Smooth muscle cell (in vitro differentiated cells): ENCODE data around the gene LRRC58. TPM values are rescaled to one million over a fixed set of nuclear protein-coding genes. Genes with fewer than 3 reads are reported as not detected.
"Not testable (repeated sequence)": the region's sequence is repeated elsewhere in the genome, so short reads cannot be mapped to it uniquely, and the experiment has no call there.

Experiments used
- DNase-seq: peaks from one replicate; lab custom pipeline; 2025; ENCODE audit not compliant: unreplicated experiment; lab: John Stamatoyannopoulos, UW
- H2AFZ ChIP-seq: fragments of 200-600 bp; sonication (generic); 2 replicates; pipeline ENCODE4 v1.6.0; 2016; ENCODE audit warnings: antibody characterized with exemption, low read depth, mild to moderate bottlenecking
- H3F3A ChIP-seq: fragments of 200-600 bp; sonication (generic); 2 replicates; pipeline ENCODE4 v1.6.0; 2017; ENCODE audit warnings: antibody characterized with exemption, low read depth
- H3K27ac ChIP-seq: fragments of 200-600 bp; sonication (generic); 2 replicates; pipeline ENCODE4 v1.5.1; 2016; ENCODE audit warnings: low read depth, mild to moderate bottlenecking
- H3K27me3 ChIP-seq: fragments of 200-600 bp; sonication (generic); 2 replicates; pipeline ENCODE4 v1.6.1; 2016; ENCODE audit warnings: low read depth, mild to moderate bottlenecking
- H3K36me3 ChIP-seq: fragments of 200-600 bp; sonication (generic); 2 replicates; pipeline ENCODE4 v1.5.1; 2016; ENCODE audit warnings: low read depth
- H3K4me1 ChIP-seq: fragments of 200-600 bp; sonication (generic); 2 replicates; pipeline ENCODE4 v1.5.1; 2016; ENCODE audit warnings: low read depth
- H3K4me2 ChIP-seq: fragments of 200-600 bp; sonication (generic); 2 replicates; pipeline ENCODE4 v1.6.0; 2016; ENCODE audit warnings: mild to moderate bottlenecking
- H3K4me3 ChIP-seq: fragments of 200-600 bp; sonication (generic); 2 replicates; pipeline ENCODE4 v1.5.1; 2016; ENCODE audit warnings: mild to moderate bottlenecking
- H3K79me2 ChIP-seq: fragments of 200-600 bp; sonication (generic); 2 replicates; pipeline ENCODE4 v1.6.0; 2016; ENCODE audit warnings: low read depth, mild to moderate bottlenecking
- H3K9ac ChIP-seq: fragments of 200-600 bp; sonication (generic); 2 replicates; pipeline ENCODE4 v1.6.0; 2016; ENCODE audit warnings: low read depth
- H3K9me3 ChIP-seq: fragments of 200-600 bp; sonication (generic); replicated peaks from 2 replicates; pipeline ENCODE4 v1.5.1; 2016; ENCODE audit warnings: low read depth
- H4K20me1 ChIP-seq: fragments of 200-600 bp; sonication (generic); 2 replicates; pipeline ENCODE4 v1.6.0; 2016; ENCODE audit warnings: low read depth
- CTCF ChIP-seq: fragments of 200-600 bp; sonication (generic); IDR thresholded peaks from 2 replicates; pipeline ENCODE4 v1.5.1; 2017; ENCODE audit warnings: borderline replicate concordance, mild to moderate bottlenecking, antibody characterized with exemption; ENCODE audit not compliant: insufficient read depth, poor library complexity, severe bottlenecking
- WGBS: methylation state at CpG from one replicate; pipeline ENCODE4 v1.1.7; 2016; ENCODE audit warnings: low lambda C conversion rate; 5-methylcytosine and 5-hydroxymethylcytosine counted together
- polyA plus RNA-seq: library from polyadenylated mRNA; unstranded; fragments of >200 nt; fragmentation: Nextera tagmentation; extraction: Ambion mirVana; gene quantifications from 2 replicates; pipeline ENCODE4 v1.2.1, GENCODE V29; 2016
- total RNA-seq: library from RNA; depleted of rRNA; stranded (reverse); fragments of >200 nt; gene quantifications from 2 replicates; pipeline ENCODE4 v1.2.3, GENCODE V29; 2014

Gene LRRC58
- total and polyA plus RNA-seq, 2 experiments from 2014 or later = 6.4 to 20.4 TPM

GRCh38 chr3:120393243-120393642, 44.1 kb upstream of the LRRC58 start:
- Histone ChIP-seq H3K79me2 (no peaks in the 10 kb centered on the region), H3K27ac (no peak overlapping the region), H3K4me3 (no peak overlapping the region), H3K9me3 (no peaks in the 10 kb centered on the region), H4K20me1 (peaks cover 5% of the 10 kb centered on the region), H3K4me2 (no peak overlapping the region), H3K9ac (no peak overlapping the region), H3K36me3 (peaks cover 21% of the 10 kb centered on the region), H3F3A (peaks cover 18% of the 10 kb centered on the region), H2AFZ (no peak overlapping the region), H3K27me3 (no peaks in the 10 kb centered on the region), H3K4me1 (no peaks in the 10 kb centered on the region)
- 80% methylated on average over 4 of the region's 4 CpGs for WGBS
- DNase-seq = no peak
- no peak for TF ChIP-seq CTCF

- H3F3A ChIP-seq = no peaks in the 10 kb centered on the region
- H3K79me2 ChIP-seq = no peaks in the 10 kb centered on the region
- no peak overlapping the region for H3K9ac ChIP-seq
- H3K27me3 ChIP-seq = no peaks in the 10 kb centered on the region
- H3K4me2 ChIP-seq = no peak overlapping the region
- no peaks in the 10 kb centered on the region for H4K20me1 ChIP-seq
- DNase-seq = no peak
- H3K9me3 ChIP-seq = no peaks in the 10 kb centered on the region
- TF ChIP-seq CTCF = no peak
- no peak overlapping the region for H3K27ac ChIP-seq
- 78% methylated on average over 2 of the region's 2 CpGs for WGBS
- no peak overlapping the region for H2AFZ ChIP-seq
- H3K4me1 ChIP-seq = no peaks in the 10 kb centered on the region
- H3K4me3 ChIP-seq = no peak overlapping the region
- no peaks in the 10 kb centered on the region for H3K36me3 ChIP-seq
These were observed 33.8 kb upstream of the LRRC58 start for GRCh38 chr3:120382941-120383447.

GRCh38 chr3:120381503-120381902, 32.3 kb upstream of the LRRC58 start:
- Histone ChIP-seq H4K20me1 (no peaks in the 10 kb centered on the region), H3K9me3 (no peaks in the 10 kb centered on the region), H3K27me3 (no peaks in the 10 kb centered on the region), H2AFZ (no peak overlapping the region), H3K36me3 (no peaks in the 10 kb centered on the region), H3K4me1 (no peaks in the 10 kb centered on the region), H3K4me3 (no peak overlapping the region), H3K9ac (no peak overlapping the region), H3K27ac (no peak overlapping the region), H3K4me2 (no peak overlapping the region), H3F3A (no peaks in the 10 kb centered on the region), H3K79me2 (no peaks in the 10 kb centered on the region)
- WGBS = 86% methylated on average over 2 of the region's 2 CpGs
- DNase-seq = no peak
- no peak for TF ChIP-seq CTCF

GRCh38 chr3:120377948-120378347, 28.8 kb upstream of the LRRC58 start:
- not testable (repeated sequence) for H3K4me1 ChIP-seq, H3K9me3 ChIP-seq, H3K27ac ChIP-seq, DNase-seq, H3K36me3 ChIP-seq, H3K4me2 ChIP-seq, H3K79me2 ChIP-seq, H3F3A ChIP-seq, H3K4me3 ChIP-seq, H3K9ac ChIP-seq, H2AFZ ChIP-seq, H3K27me3 ChIP-seq, H4K20me1 ChIP-seq
- 56% methylated on average over 11 of the region's 12 CpGs for WGBS
